HAP-1 (cell line): Measurements from ENCODE around the gene NEMP1.

Source experiments
- DNase-seq, 2 experiments: peaks; one replicate each; pipeline ENCODE4 v3.0.0-alpha.2; 2016 to 2020; ENCODE audit warnings: low spot score in 2 of 2
- H3K27me3 ChIP-seq: fragments of 250-450 bp; sonication (Bioruptor Pico); 2 replicates; pipeline ENCODE4 v1.5.1; 2020; ENCODE audit warnings: low read depth, mild to moderate bottlenecking, moderate library complexity
- H3K36me3 ChIP-seq: fragments of 250-450 bp; sonication (Bioruptor Pico); replicated peaks from 2 replicates; pipeline ENCODE4 v1.5.1; 2020; ENCODE audit warnings: mild to moderate bottlenecking
- H3K4me1 ChIP-seq: fragments of 250-450 bp; sonication (Bioruptor Pico); 2 replicates; pipeline ENCODE4 v1.5.1; 2020; ENCODE audit warnings: mild to moderate bottlenecking
- H3K4me3 ChIP-seq: fragments of 250-450 bp; sonication (Bioruptor Pico); 2 replicates; pipeline ENCODE4 v1.5.1; 2020; ENCODE audit warnings: mild to moderate bottlenecking, moderate library complexity
- H3K9me3 ChIP-seq: fragments of 250-450 bp; sonication (Bioruptor Pico); 2 replicates; pipeline ENCODE4 v1.5.1; 2020; ENCODE audit warnings: mild to moderate bottlenecking, moderate library complexity
- in situ Hi-C: fragments of 300-500 bp; cut with MboI; formaldehyde crosslinking; loops from 3 replicates; pipeline ENCODE4 v1.14.3; 2020; ENCODE audit warnings: low sequenced_read_pairs, inconsistent platforms, mixed read lengths

NEMP1 gene

DNA sequence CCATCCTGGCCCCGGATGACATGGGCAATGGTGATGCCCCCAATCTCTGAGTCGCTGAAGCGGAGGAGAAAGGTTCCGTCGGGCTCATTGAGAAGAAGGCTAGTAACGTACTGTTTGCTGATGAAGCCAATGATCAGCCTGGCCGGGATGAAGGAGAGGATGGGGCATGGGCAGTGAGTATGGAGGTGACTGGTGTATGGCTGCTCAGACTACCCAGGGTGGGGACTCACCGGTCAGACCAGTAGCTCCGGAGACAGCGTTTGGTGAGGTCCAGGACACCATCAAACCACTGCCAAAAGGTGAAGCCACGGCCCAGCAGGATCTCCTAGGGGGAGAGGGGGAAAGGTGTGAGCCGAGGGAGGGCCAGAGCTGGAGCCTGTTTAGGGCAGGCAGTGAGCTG, 21.2 kb upstream of the NEMP1 start:
- Histone ChIP-seq H3K4me1 (no peaks in the 10 kb centered on the region), H3K27me3 (no peaks in the 10 kb centered on the region), H3K4me3 (no peak overlapping the region), H3K9me3 (no peaks in the 10 kb centered on the region), H3K36me3 (peaks cover 18% of the 10 kb centered on the region)
- in situ Hi-C loops = no loop called here
- DNase-seq = no peak

DNA sequence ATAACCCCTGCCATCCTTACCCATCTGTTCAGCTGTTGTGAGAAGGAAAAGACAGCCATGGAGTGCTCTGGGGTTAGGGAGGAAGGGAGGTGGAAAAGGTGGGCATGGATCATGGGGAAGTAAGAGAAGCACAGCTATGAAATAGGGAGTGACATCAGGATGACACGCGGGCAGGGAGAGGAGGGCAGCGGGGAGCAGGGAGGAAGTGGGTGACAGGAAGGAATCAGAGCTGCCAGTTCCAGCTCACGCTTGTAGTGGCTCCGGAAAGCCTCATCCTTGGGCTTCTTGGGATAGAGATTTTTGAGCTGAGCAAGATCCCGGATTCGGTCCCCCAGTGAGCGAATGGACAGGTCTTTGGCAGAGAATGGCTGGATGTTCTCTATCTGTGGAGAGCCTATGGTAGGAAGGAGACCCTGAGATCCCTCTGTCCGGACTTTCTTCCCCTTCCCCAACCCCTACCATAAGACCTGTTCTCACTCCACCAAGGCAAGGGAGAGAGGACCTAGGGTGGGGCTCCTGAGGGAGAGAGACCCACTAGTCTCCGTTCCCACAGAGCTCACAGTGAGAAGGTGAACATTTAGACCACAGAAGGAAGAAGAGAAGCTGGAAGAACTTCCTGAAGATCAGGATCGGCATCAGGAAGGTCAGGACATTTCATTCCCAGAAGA, 20.6 kb upstream of the NEMP1 start:
- Histone ChIP-seq H3K36me3 (peaks cover 16% of the 10 kb centered on the region), H3K4me1 (no peaks in the 10 kb centered on the region), H3K4me3 (no peak overlapping the region), H3K27me3 (no peaks in the 10 kb centered on the region), H3K9me3 (no peaks in the 10 kb centered on the region)
- no peak for DNase-seq
- in situ Hi-C loops = no loop called here

DNA sequence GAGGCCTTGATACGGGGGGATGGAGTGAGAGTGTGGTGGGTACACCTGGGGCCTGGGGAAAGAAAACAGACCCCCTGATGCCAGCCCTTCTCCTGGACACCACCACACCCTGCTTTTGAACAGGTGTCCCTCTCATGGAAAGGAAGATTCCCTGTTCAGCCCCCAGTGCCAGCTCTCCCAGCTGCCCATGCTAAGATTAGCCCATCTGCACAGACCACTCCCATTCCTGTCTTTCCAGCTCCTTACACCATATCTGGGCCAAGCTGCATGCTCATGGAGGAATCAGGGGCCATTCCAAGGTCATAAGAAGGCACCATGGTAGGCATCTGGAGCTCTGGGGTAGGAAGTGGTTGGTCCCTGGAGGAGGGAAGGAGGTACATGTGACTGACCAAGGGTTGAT, 20.0 kb upstream of the NEMP1 start:
- no peaks in the 10 kb centered on the region for H3K4me1 ChIP-seq
- no peaks in the 10 kb centered on the region for H3K9me3 ChIP-seq
- H3K4me3 ChIP-seq = no peak overlapping the region
- no peaks in the 10 kb centered on the region for H3K27me3 ChIP-seq
- in situ Hi-C loops = no loop called here
- DNase-seq = no peak
- H3K36me3 ChIP-seq = peaks cover 15% of the 10 kb centered on the region

DNA sequence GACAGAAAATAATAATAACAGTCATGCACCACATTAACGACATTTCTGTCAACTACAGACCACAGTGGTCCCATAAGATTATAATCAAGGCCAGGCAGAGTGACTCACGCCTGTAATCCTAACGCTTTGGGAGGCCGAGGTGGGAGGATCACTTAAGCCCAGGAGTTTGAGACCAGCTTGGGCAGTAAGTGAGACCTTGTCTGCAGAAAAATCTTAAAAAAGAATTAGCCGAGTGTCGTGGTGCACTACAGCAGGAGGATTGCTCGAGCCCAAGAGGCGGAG, 18.9 kb upstream of the NEMP1 start:
- Histone ChIP-seq H3K4me1 (no peaks in the 10 kb centered on the region), H3K9me3 (no peaks in the 10 kb centered on the region), H3K4me3 (no peak overlapping the region), H3K36me3 (peaks cover 21% of the 10 kb centered on the region), H3K27me3 (no peaks in the 10 kb centered on the region)
- DNase-seq = no peak
- in situ Hi-C loops = no loop called here

DNA sequence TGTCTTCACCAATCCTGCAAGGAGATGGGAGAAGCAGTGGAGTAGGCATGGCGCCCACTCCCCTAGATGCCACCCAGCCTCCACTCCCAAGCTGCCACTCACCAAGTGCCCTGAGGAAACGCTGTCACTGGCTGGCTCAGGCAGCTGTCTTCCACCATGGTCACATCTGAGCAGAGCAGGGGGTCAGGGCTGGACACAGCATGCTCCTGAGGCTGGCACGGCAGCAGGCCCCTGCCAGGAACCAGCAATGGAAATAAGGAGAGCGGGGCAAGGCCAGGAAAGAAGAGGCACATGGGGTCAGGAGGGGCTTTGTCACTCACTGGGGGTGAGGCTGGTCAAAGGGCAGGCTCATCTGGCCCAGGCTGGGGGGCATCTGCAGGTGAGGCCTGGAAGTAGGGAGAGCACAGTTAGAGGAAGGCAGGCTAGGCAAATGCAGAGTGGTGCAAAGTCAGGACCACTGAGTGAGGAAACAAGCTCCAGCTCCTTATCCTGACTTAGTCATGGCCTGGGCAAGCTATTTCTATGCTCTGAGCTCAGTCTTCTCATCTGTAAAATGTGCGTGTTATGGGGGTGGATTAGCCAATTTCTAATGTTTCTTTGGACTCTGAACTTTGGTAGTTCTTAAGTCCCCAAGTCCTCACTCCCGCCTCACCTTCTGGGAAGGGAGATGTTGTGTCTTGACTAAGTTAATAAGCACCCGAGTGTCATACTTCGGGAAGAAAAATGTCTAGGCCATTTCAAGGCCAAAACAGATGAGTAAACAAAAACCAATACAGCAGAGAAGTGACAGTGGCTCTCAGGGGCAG, 18.4 kb upstream of the NEMP1 start:
- H3K4me1 ChIP-seq = no peaks in the 10 kb centered on the region
- peaks cover 26% of the 10 kb centered on the region for H3K36me3 ChIP-seq
- H3K27me3 ChIP-seq = no peaks in the 10 kb centered on the region
- H3K4me3 ChIP-seq = no peak overlapping the region
- no peak for DNase-seq
- in situ Hi-C loops = no loop called here
- no peaks in the 10 kb centered on the region for H3K9me3 ChIP-seq

DNA sequence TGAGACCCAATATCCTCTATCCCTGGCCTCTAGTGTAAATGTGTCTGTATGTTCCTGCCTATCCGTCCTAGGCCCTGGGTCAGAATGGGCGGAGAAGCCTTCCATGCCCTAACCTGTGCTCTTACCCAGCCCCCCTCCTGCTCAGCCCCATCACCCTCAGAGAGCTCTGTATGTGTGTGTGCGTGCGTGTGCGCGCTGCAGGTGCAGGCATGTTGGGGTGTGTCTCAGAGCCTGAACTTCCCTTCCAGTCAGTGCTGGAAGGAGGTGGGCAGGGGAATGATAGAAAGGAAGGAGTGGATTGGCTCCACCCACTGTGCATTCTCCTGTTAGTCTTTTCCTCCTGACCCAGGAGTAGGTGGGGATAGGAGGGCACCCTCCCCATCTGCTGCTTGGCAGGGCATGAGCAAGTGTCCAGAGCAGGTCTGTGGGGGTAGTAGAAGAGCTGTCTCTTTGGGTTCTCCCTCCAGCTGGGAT, 17.5 kb upstream of the NEMP1 start:
- H3K36me3 ChIP-seq = peaks cover 29% of the 10 kb centered on the region
- no peaks in the 10 kb centered on the region for H3K4me1 ChIP-seq
- H3K4me3 ChIP-seq = no peak overlapping the region
- H3K9me3 ChIP-seq = no peaks in the 10 kb centered on the region
- in situ Hi-C loops = no loop called here
- DNase-seq = no peak
- no peaks in the 10 kb centered on the region for H3K27me3 ChIP-seq

DNA sequence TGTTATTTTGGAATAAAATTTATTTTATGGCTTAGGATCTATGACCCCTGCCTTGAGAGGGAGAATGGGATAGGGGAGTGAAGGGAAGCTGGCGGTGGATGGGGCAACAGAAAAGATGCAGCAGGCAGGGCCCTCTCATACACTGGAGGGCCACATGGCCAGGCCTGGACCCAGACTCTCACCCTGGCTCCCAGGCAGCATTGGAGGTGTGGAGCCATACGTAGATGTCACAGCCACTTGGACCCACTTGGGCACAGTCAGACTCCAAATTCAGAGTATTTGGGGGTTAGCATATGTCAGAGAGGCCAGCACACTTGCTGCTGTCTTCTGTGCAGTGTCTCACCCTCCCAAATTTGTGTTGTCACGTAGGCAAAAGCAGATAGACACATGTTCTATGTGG, 16.8 kb upstream of the NEMP1 start:
- H3K9me3 ChIP-seq = no peaks in the 10 kb centered on the region
- peaks cover 29% of the 10 kb centered on the region for H3K36me3 ChIP-seq
- in situ Hi-C loops = no loop called here
- no peaks in the 10 kb centered on the region for H3K27me3 ChIP-seq
- H3K4me3 ChIP-seq = no peak overlapping the region
- no peak for DNase-seq
- H3K4me1 ChIP-seq = no peaks in the 10 kb centered on the region

DNA sequence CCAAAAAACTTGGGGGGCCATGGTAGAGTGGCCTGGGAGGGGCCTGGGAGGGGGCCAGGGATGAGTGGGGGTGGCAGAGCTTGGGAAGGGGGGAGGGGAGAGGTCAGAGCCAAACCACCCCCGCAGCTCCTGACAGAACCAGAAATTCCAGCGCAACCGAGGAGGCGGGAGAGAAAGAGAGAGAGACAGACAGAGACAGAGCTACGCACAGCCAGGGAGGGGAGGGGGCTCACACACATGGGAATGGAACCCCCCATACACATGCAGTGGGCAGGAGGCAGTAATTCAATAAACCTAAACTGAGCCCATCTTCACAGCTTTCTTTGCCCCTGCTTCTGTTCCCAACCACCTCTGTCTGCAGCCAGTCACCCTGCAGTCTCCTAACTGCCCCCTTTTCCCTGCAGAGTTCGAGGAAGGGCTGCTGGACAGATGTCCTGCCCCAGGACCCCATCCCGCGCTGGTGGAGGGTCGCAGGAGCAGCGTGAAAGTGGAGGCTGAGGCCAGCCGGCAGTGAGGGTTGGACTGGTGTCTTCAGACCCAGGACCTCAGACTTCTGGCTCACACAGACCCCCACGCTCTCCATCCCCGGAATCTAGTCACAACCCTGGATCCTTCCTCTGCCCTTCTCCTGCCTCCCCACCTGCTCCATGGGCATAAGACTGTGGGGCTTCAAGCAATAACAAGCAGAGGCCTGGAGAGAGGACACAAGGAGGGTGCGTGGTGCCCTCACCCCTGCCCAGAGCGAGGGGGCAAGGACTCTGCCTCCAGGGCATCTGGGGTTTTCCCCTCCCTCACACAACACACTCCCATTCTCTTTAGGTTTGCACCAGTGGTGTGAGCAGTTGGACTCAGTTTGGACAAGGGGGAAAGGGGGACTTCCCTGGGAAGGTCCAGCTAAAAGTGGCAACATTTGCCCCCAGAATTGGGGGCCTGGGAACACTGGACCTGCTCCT, 15.9 kb upstream of the NEMP1 start:
- H3K36me3 ChIP-seq = peaks cover 29% of the 10 kb centered on the region
- in situ Hi-C loops = no loop called here
- DNase-seq = no peak
- no peaks in the 10 kb centered on the region for H3K9me3 ChIP-seq
- no peaks in the 10 kb centered on the region for H3K4me1 ChIP-seq
- H3K4me3 ChIP-seq = no peak overlapping the region
- H3K27me3 ChIP-seq = no peaks in the 10 kb centered on the region

DNA sequence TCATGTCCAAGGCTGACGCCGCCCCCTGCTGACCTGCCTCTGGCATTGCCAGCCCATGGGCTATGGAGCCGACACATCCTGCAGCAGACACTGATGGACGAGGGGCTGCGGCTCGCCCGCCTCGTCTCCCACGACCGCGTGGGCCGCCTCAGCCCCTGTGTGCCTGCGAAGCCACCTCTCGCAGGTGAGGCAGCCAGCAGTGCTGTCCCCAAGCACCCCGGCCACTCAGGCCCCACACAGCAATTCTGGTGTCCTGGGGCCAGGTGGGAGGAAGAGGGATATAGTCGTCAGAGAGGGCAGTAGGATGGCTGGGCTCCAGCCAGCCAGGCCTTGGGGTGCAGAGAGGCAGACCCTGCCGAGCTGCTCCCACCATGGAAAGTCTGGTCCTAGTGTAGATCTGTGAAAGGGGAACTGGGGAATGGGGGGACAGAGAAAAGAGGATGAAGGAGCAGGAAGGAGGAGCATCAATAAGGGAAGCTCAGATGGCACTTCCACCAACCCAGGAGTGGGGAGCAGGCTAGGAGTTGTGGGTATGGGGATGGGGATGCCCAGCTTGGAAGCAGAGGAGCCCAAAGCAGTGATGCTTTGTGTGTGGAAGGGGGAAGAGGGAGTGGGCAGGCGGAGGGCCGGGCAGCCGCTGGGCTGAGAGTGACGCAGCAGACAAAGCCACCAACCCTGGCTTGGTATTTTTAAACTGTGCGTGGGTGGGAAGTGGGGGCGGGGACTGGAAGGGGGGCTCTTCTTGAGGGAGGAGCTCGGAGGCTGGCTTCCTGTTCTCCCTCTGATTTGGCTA, 15.0 kb upstream of the NEMP1 start:
- H3K4me3 ChIP-seq = no peak overlapping the region
- no peaks in the 10 kb centered on the region for H3K27me3 ChIP-seq
- peaks cover 29% of the 10 kb centered on the region for H3K36me3 ChIP-seq
- DNase-seq = peak in 1 of 2 experiments; percentile 74
- in situ Hi-C loops = no loop called here
- H3K4me1 ChIP-seq = no peaks in the 10 kb centered on the region
- no peaks in the 10 kb centered on the region for H3K9me3 ChIP-seq

DNA sequence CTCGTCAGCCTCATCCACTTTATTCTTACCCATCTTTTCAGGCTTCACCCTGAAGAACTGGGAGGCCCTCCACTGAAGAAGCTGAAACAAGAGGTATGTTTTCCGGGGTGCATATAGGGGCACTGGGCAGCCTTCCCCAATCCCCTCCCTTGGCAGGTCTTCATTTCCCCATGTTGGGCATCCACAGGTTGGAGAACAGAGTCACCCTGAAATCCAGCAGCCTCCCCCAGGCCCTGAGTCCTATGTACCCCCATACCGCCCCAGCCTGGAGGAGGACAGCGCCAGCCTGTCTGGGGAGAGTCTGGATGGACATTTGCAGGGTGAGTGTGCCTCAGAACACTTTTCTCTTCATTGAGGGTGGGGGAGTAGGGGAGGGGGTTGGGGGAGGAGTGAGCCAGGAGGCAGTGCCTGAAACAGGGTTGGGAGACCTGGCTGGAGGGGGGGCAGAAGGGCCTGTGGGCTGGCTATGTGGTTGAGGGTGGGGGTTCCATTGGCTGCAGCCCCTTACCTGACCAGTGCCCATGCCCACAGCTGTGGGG, 14.4 kb upstream of the NEMP1 start:
- peaks cover 6% of the 10 kb centered on the region for H3K4me1 ChIP-seq
- no peaks in the 10 kb centered on the region for H3K9me3 ChIP-seq
- peaks cover 29% of the 10 kb centered on the region for H3K36me3 ChIP-seq
- no peaks in the 10 kb centered on the region for H3K27me3 ChIP-seq
- no peak overlapping the region for H3K4me3 ChIP-seq
- in situ Hi-C loops = no loop called here
- no peak for DNase-seq

DNA sequence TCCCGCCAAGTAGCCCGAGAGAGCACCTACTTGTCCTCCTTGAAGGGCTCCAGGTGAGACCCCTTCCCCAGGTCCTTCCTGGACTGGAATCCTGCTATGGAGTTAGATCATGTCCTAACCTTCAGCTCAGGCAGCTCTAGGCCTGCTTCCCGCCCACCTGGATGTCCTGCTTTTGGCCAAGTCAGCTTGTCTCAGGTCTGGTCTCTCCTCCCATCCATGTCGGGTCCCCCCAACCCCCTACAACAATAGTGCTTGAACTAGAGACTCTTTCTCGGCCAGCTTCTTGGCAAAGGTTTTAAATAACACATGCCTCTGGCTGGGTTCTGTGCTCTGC, 13.9 kb upstream of the NEMP1 start:
- H3K36me3 ChIP-seq = peaks cover 29% of the 10 kb centered on the region
- H3K9me3 ChIP-seq = no peaks in the 10 kb centered on the region
- peaks cover 8% of the 10 kb centered on the region for H3K4me1 ChIP-seq
- in situ Hi-C loops = no loop called here
- no peak for DNase-seq
- H3K4me3 ChIP-seq = no peak overlapping the region
- no peaks in the 10 kb centered on the region for H3K27me3 ChIP-seq

DNA sequence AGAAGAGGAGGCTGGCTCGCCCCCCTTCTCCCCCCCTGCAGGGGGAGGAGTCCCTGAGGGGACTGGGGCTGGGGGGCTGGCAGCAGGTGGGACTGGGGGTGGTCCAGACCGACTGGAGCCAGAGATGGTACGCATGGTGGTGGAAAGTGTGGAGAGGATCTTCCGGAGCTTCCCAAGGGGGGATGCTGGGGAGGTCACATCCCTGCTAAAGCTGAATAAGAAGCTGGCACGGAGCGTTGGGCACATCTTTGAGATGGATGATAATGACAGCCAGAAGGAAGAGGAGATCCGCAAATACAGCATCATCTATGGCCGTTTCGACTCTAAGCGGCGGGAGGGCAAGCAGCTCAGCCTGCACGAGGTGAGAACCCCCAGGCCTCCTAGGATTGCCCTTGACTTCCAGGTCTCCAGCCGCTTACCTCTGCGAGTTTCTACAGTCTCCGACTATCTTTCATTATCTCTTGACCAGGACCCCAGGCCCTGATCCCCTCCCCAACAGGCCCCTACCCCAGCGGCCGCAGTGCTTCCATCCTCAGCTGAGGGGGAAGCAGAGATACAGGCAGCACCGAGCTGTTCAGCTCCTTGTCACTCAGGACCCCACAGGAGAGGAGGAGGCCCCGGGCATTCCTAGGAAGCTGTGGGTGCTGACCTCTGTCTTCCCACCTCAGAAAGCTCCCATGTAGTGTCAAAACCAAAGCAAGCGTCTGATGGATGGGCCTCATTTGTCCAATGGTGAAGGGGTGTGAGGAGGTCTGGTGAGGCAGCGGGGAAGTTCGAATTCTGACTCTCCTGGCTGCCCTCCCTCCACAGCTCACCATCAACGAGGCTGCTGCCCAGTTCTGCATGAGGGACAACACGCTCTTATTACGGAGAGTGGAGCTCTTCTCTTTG, 13.3 kb upstream of the NEMP1 start:
- in situ Hi-C loops = no loop called here
- Histone ChIP-seq H3K9me3 (no peaks in the 10 kb centered on the region), H3K4me3 (no peak overlapping the region), H3K36me3 (peaks cover 29% of the 10 kb centered on the region), H3K27me3 (no peaks in the 10 kb centered on the region), H3K4me1 (peaks cover 8% of the 10 kb centered on the region)
- no peak for DNase-seq
